Measurements from ENCODE around the gene ATP8B4.

GRCh38 chr15:49900903-49901235, 218.2 kb downstream of the ATP8B4 start:
- TF ChIP-seq CTCF (IDR thresholded peaks at IDR 0.05) = no peak
- TF ChIP-seq POLR2A (IDR thresholded peaks at IDR 0.05) = no peak

Data from tibial nerve (tissue), 3 donors.